Endodermal cell (in vitro differentiated cells): ENCODE results near the gene TMOD2. TPM values are rescaled to one million over a fixed set of nuclear protein-coding genes. Genes with fewer than 3 reads are reported as not detected.

Experiments
- DNase-seq: peaks from one replicate; pipeline ENCODE4 v3.0.0-alpha.2; 2017
- H3K27ac ChIP-seq: 2 replicates; pipeline ENCODE4 v1.5.1; 2013; ENCODE audit warnings: mild to moderate bottlenecking, low read depth, low read length, moderate library complexity
- H3K27me3 ChIP-seq: 2 replicates; pipeline ENCODE4 v1.6.1; 2013; ENCODE audit warnings: mild to moderate bottlenecking, low read length, moderate library complexity; ENCODE audit not compliant: insufficient read depth, control insufficient read depth, poor library complexity, severe bottlenecking
- H3K36me3 ChIP-seq: 2 replicates; pipeline ENCODE4 v1.7.0; 2013; ENCODE audit warnings: mild to moderate bottlenecking, low read length, moderate library complexity; ENCODE audit not compliant: control insufficient read depth, insufficient read depth
- H3K4me1 ChIP-seq: one replicate; pipeline ENCODE4 v1.7.0; 2013; ENCODE audit warnings: low read length; ENCODE audit not compliant: control insufficient read depth, insufficient read depth
- H3K4me3 ChIP-seq: 2 replicates; pipeline ENCODE4 v1.5.1; 2013; ENCODE audit warnings: mild to moderate bottlenecking, low read length, moderate library complexity
- H3K9ac ChIP-seq: 2 replicates; pipeline ENCODE4 v1.6.1; 2013; ENCODE audit warnings: mild to moderate bottlenecking, low read length, moderate library complexity; ENCODE audit not compliant: poor library complexity, severe bottlenecking; ENCODE audit errors: extremely low read depth
- H3K9me3 ChIP-seq: 2 replicates; pipeline ENCODE4 v1.6.1; 2013; ENCODE audit warnings: mild to moderate bottlenecking, low read length, moderate library complexity; ENCODE audit not compliant: control insufficient read depth
- H3K27ac Mint-ChIP-seq: 2 replicates; pipeline ENCODE4 v1.8.0; 2020; ENCODE audit warnings: mixed read lengths
- H3K27me3 Mint-ChIP-seq: 2 replicates; pipeline ENCODE4 v1.8.0; 2021; ENCODE audit warnings: mild to moderate bottlenecking, mixed read lengths; ENCODE audit not compliant: insufficient read depth
- H3K36me3 Mint-ChIP-seq: 2 replicates; pipeline ENCODE4 v1.8.0; 2020; ENCODE audit warnings: low read depth, mixed read lengths
- H3K4me1 Mint-ChIP-seq: 2 replicates; pipeline ENCODE4 v1.8.0; 2020; ENCODE audit warnings: mixed read lengths
- H3K4me3 Mint-ChIP-seq: 2 replicates; pipeline ENCODE4 v1.8.0; 2020; ENCODE audit warnings: mild to moderate bottlenecking, moderate library complexity, mixed read lengths
- H3K9me3 Mint-ChIP-seq: 2 replicates; pipeline ENCODE4 v1.8.0; 2020; ENCODE audit warnings: mild to moderate bottlenecking, mixed read lengths
- CTCF ChIP-seq: fragments of 200-600 bp; sonication (generic); conservative IDR thresholded peaks from 2 replicates; pipeline ENCODE4 v1.5.0; 2021; ENCODE audit warnings: antibody characterized with exemption, mild to moderate bottlenecking
- WGBS, 2 experiments: methylation state at CpG; one replicate each; pipeline versions ENCODE4 v1.1.5 to v1.1.7; 2013; ENCODE audit warnings: missing lambda C conversion rate in 2 of 2, mixed read lengths in 1 of 2; ENCODE audit not compliant: insufficient coverage in 1 of 2, insufficient read length in 1 of 2; 5-methylcytosine and 5-hydroxymethylcytosine counted together
- total RNA-seq, 2 donors: library from RNA; stranded (reverse); fragmentation: NEBNext Ultra II Directional in 1 of 2; extraction: Animal tissue kit (Norgen Biotek cat#: 25700) in 1 of 2; gene quantifications; 2 replicates in 1 of 2; 3 replicates in 1 of 2; pipeline ENCODE4 v1.2.1, GENCODE V29; 2021

TMOD2 gene
- total RNA-seq, 2 donors from 2014 or later = 2.1 to 2.5 TPM

- H3K4me1 Mint-ChIP-seq = no peaks in the 10 kb centered on the region
- no peak for DNase-seq
- Histone ChIP-seq H3K36me3 (no peaks in the 10 kb centered on the region), H3K9me3 (no peaks in the 10 kb centered on the region), H3K4me3 (no peak overlapping the region), H3K27ac (no peak overlapping the region), H3K27me3 (peaks cover 49% of the 10 kb centered on the region), H3K4me1 (no peaks in the 10 kb centered on the region), H3K9ac (no peak overlapping the region)
- no peak overlapping the region for H3K4me3 Mint-ChIP-seq
- peaks cover 32% of the 10 kb centered on the region for H3K27me3 Mint-ChIP-seq
- TF ChIP-seq CTCF = no peak
- no peaks in the 10 kb centered on the region for H3K36me3 Mint-ChIP-seq
- no peak overlapping the region for H3K27ac Mint-ChIP-seq
- 87 to 100% methylated on average over 1 to 4 of the region's 4 CpGs for WGBS, 2 experiments
- no peaks in the 10 kb centered on the region for H3K9me3 Mint-ChIP-seq
Observed at GRCh38 chr15:51756482-51756881, 5.1 kb downstream of the TMOD2 start.

GRCh38 chr15:51757450-51757849, 6.1 kb downstream of the TMOD2 start:
- H3K4me3 ChIP-seq = no peak overlapping the region
- no peak for DNase-seq
- no peak for TF ChIP-seq CTCF
- no peaks in the 10 kb centered on the region for H3K4me1 ChIP-seq
- H3K27ac ChIP-seq = no peak overlapping the region
- no peaks in the 10 kb centered on the region for H3K4me1 Mint-ChIP-seq
- H3K4me3 Mint-ChIP-seq = no peak overlapping the region
- peaks cover 42% of the 10 kb centered on the region for H3K27me3 ChIP-seq
- no peaks in the 10 kb centered on the region for H3K9me3 ChIP-seq
- no peak overlapping the region for H3K27ac Mint-ChIP-seq
- H3K36me3 ChIP-seq = no peaks in the 10 kb centered on the region
- H3K9ac ChIP-seq = no peak overlapping the region
- peaks cover 26% of the 10 kb centered on the region for H3K27me3 Mint-ChIP-seq
- no peaks in the 10 kb centered on the region for H3K36me3 Mint-ChIP-seq
- WGBS, 2 experiments = 75 to 85% methylated on average over 2 of the region's 2 CpGs
- no peaks in the 10 kb centered on the region for H3K9me3 Mint-ChIP-seq

- H3K36me3 ChIP-seq = no peaks in the 10 kb centered on the region
Observed at GRCh38 chr15:51758645-51759044, 7.2 kb downstream of the TMOD2 start.

More at GRCh38 chr15:51758645-51759044, 7.2 kb downstream of the TMOD2 start:
- Mint-ChIP-seq H3K36me3 (no peaks in the 10 kb centered on the region), H3K9me3 (no peaks in the 10 kb centered on the region), H3K4me1 (no peaks in the 10 kb centered on the region), H3K27ac (no peak overlapping the region), H3K4me3 (no peak overlapping the region), H3K27me3 (peaks cover 14% of the 10 kb centered on the region)
- H3K27ac ChIP-seq = no peak overlapping the region
- no peaks in the 10 kb centered on the region for H3K4me1 ChIP-seq
- no peak overlapping the region for H3K4me3 ChIP-seq
- peaks cover 31% of the 10 kb centered on the region for H3K27me3 ChIP-seq
- H3K9ac ChIP-seq = no peak overlapping the region
- no peaks in the 10 kb centered on the region for H3K9me3 ChIP-seq
- no peak for DNase-seq
- WGBS, 2 experiments = 88 to 91% methylated on average over 1 of the region's 1 CpG
- TF ChIP-seq CTCF = no peak
